EL (cell line): ENCODE measurements around the gene SETD6.

Experiments used
- DNase-seq: peaks from one replicate; pipeline ENCODE4 v3.0.0-alpha.2; 2016

SETD6 gene

GRCh38 chr16:58509256-58510096, 5.8 kb upstream of the SETD6 start:
- no peak for DNase-seq

- no peak for DNase-seq
These were observed 5.1 kb upstream of the SETD6 start for GRCh38 chr16:58510097-58510775.

DNA sequence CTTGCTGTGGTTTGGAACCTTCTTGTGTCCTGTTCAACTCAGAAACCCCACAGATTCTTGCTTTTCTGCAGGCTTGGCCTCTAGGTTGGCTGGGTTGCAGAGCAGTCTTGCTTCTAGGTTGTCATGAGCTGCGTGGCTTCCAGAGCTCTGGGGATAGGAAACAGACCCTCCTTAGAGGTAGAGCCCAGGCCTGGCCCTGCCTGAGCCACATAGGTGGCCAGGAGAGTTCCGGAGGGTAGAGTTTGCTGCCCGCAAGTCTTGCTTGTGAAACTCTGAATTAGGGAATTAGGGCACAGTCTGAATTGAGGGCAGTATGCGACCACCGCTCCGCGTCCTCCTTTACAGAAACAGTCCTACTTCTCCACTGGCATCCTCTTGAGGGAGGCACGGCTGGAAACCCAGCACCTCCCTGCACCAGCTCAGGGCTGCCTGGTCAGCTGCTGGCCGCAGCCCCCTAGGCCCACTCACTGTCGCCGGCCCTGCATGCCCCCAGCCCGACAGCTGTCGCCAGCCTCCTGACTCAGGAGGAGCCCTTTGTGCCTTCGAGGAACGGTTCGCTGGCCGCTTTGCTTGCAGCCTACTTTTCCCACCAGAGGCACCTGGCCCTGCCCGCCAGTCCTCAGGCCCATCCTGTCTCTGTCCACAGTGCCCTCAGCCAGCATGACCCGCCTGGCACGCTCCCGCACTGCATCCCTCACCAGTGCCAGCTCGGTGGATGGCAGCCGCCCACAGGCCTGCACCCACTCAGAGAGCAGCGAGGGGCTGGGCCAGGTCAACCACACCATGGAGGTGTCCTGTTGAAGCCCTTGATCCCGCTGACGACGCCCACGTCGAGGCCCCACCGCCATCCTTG, 4.3 kb upstream of the SETD6 start:
- no peak for DNase-seq

- DNase-seq = peak; percentile 55
These were observed 3.1 kb upstream of the SETD6 start for GRCh38 chr16:58511933-58512815.

GRCh38 chr16:58513874-58514273, 1.4 kb upstream of the SETD6 start:
- DNase-seq = peak; percentile 35

- DNase-seq = peak; percentile 21
These were observed 802 bp downstream of the SETD6 start for GRCh38 chr16:58515871-58516767.

DNA sequence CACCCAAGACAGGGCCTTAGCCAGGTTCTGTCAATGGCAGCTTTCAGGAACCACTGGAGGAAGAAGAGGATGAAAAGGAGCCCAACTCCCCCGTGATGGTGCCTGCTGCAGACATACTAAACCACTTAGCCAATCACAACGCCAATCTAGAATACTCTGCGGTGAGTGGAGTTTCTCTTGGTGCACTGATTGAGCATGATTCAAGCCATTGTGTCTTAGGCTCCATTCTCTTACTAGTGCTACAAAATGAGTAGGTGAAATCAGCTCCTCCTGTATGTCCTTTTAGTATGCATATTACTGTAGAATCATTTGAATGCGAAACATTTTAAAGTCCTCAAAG, 1.4 kb downstream of the SETD6 start:
- no peak for DNase-seq

GRCh38 chr16:58518083-58518979, 3.0 kb downstream of the SETD6 start:
- DNase-seq = no peak

DNA sequence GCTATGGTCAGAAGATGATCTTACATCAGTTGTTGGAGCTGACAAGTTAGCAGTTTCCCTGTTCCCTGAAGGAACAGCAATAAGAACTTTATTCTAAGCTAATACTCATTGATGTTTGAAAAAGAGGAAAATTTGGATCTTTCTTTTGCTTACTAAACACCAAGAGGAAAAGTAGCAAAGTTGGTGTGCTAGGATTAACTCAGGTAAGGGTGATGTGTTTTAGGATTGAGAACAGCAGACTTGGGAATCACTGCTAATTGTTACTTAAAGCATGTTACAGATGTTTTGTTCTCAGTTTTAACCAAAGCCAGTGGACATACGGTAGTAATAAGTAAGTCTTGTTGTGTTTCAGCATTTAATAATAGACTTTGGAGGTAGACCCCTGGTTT, 3.7 kb downstream of the SETD6 start:
- DNase-seq = no peak

GRCh38 chr16:58519707-58520106, 4.4 kb downstream of the SETD6 start:
- DNase-seq = no peak

DNA sequence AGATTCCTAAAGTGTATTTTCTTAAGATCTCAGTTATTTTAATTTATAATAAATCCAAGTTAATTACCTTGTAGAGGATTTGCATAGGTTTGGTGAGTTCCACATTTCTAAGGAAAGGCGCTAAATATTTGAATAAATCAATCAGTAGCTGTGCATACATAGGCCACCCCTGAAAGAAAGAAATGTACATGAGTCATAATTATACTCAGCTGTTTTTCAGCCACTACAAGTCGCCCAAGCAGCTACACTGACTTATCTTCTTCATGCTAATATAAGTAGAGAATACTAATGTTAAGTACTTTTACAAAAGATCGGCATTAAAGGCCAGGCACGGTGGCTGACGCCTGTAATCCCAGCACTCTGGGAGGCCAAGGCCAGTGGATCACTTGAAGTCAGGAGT, 14.9 kb downstream of the SETD6 start:
- no peak for DNase-seq

- DNase-seq = no peak
These were observed 17.1 kb downstream of the SETD6 start for GRCh38 chr16:58532414-58532813.

- no peak for DNase-seq
These were observed 18.6 kb downstream of the SETD6 start for GRCh38 chr16:58533751-58534470.

GRCh38 chr16:58535100-58535499, 19.8 kb downstream of the SETD6 start:
- no peak for DNase-seq

DNA sequence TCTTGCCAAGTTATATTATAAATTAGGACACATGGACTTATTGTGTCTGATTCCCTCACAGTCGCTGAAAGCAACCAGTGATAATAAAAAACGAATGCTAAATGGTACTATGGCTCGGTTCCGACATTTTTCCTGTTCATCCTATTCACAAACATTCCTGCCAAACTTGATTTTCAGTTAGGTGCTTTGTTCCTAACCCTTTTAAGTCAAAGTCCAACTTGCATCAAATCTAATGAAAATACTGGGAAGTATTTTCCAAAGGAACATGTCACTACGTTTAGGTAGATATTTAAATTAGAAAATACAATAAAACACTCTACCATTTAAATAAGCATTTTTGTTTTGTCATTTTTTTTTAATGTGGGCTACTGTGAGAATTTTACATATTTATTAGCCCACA, 21.0 kb downstream of the SETD6 start:
- no peak for DNase-seq

DNA sequence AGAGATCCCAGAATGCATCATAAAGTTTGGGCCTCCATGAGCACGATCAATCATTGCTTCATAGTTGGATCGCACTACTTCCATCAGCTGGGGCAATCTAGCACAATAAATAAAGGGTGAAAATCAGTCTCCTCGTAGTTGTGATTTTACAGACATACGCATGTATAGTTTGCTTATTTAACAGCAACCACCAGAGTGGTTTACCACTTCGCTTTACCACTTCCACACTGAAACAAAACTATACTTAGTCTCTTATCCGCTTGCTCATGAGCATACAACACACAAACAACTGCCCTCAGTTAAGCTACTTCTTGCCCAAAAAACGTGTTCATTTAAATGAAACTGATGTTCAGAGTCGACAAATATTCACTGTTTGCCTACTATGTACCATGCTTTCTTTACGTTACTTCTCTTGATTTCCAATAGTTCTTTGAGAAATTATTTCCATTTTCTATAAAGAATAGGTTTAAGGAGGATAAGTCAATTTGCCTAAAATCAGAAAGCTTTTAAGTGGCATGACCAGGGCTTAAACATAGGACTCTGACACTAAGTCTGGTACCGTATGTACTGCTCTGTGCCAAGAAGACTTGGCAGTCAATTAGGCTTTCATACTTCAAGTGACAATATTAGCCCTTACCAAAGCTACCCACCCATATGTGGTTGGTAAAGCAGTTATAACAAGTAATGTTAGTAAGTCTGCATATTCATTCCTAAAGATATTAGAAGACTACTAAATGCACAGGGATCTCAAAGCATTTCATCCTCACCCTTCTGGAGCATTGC, 22.0 kb downstream of the SETD6 start:
- DNase-seq = no peak

- DNase-seq = no peak
These were observed 26.4 kb downstream of the SETD6 start for GRCh38 chr16:58541711-58542110.

GRCh38 chr16:58542291-58542690, 27.0 kb downstream of the SETD6 start:
- no peak for DNase-seq

- DNase-seq = no peak
These were observed 28.4 kb downstream of the SETD6 start for GRCh38 chr16:58543685-58544084.
